Tibial nerve (tissue), 3 donors: ENCODE data around the gene SLC6A13.

Source experiments
- POLR2A ChIP-seq, 2 donors: fragments of 450-650 bp; IDR thresholded peaks; one replicate each; pipeline ENCODE4 v1.6.1; 2017; ENCODE audit warnings: antibody characterized with exemption in 2 of 2, mild to moderate bottlenecking in 2 of 2, moderate library complexity in 2 of 2
- TF ChIP-seq, protein P1 (sequence below), 5 experiments: fragments of 200-600 bp in 3 of 5; fragments of 450-650 bp in 2 of 5; sonication (generic) in 3 of 5; IDR thresholded peaks; one replicate each; pipeline ENCODE4 v1.5.1; 2016 to 2019; ENCODE audit warnings: antibody characterized with exemption in 5 of 5, mild to moderate bottlenecking in 3 of 5, moderate library complexity in 2 of 5

GRCh38 chr12:272942-273341, 10.3 kb upstream of the SLC6A13 start:
- TF ChIP-seq, protein P1, sequence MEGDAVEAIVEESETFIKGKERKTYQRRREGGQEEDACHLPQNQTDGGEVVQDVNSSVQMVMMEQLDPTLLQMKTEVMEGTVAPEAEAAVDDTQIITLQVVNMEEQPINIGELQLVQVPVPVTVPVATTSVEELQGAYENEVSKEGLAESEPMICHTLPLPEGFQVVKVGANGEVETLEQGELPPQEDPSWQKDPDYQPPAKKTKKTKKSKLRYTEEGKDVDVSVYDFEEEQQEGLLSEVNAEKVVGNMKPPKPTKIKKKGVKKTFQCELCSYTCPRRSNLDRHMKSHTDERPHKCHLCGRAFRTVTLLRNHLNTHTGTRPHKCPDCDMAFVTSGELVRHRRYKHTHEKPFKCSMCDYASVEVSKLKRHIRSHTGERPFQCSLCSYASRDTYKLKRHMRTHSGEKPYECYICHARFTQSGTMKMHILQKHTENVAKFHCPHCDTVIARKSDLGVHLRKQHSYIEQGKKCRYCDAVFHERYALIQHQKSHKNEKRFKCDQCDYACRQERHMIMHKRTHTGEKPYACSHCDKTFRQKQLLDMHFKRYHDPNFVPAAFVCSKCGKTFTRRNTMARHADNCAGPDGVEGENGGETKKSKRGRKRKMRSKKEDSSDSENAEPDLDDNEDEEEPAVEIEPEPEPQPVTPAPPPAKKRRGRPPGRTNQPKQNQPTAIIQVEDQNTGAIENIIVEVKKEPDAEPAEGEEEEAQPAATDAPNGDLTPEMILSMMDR (IDR thresholded peaks at IDR 0.05): no peak
- TF ChIP-seq POLR2A (IDR thresholded peaks at IDR 0.05): no peak
